ENCODE data around the gene MYO6. TPM values are rescaled to one million over a fixed set of nuclear protein-coding genes. Genes with fewer than 3 reads are reported as not detected.

The MYO6 gene
- total RNA-seq, 1 donor from 2014 or later = 135 TPM

DNA sequence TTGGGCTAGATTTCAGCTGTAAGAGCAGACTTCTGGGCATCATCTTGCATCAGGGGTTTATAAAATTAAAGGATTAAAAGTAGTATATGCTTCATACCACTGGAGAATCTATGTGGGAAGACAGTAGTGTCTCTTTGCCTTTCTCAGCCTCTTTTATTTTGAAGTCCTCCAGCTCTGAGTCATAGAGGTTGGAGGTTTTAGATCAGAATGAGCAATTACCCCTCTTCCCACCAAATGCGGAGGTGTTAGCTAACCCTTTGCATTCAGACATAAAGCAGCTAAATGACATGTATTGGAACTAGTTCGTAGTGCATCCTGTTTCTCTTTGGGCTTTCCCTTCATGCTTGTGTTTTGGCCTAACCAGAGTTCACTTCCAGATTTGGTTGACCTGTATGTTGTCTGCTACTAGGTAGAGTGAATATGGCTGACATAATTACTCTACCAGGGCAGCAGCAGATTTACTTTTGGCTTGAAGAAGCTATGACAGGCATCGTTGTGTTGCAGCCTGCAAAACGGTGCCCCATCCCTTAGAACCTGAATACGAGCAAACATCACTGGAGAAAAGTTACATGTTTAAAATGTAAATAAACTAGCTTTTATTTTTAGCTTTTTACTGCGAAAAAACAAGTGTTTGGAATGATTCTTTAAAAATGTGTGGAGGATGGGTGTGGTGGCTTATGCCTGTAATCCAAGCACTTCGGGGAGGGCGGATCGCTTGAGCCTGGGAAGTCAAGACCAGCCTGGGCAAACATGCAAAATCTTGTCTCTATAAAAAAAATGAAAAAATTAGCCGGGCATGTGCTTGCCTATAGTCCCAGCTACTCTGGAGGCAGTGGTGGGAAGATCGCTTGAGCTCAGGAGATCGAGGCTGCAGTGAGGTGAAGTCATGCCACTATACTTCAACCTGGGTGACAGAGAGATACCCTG is 82.2 kb downstream of the MYO6 start:
- no peak for DNase-seq (ENCODE audit: low spot score)
- Mint-ChIP-seq H3K36me3 (ENCODE audit: low read depth, unreplicated experiment) (peaks cover 22% of the 10 kb centered on the region), H3K4me1 (ENCODE audit: unreplicated experiment) (no peaks in the 10 kb centered on the region), H3K9me3 (ENCODE audit: unreplicated experiment) (no peaks in the 10 kb centered on the region), H3K4me3 (ENCODE audit: unreplicated experiment) (no peak overlapping the region), H3K27me3 (ENCODE audit: unreplicated experiment) (no peaks in the 10 kb centered on the region), H3K27ac (ENCODE audit: unreplicated experiment) (no peak overlapping the region)
- TF ChIP-seq, protein P1, sequence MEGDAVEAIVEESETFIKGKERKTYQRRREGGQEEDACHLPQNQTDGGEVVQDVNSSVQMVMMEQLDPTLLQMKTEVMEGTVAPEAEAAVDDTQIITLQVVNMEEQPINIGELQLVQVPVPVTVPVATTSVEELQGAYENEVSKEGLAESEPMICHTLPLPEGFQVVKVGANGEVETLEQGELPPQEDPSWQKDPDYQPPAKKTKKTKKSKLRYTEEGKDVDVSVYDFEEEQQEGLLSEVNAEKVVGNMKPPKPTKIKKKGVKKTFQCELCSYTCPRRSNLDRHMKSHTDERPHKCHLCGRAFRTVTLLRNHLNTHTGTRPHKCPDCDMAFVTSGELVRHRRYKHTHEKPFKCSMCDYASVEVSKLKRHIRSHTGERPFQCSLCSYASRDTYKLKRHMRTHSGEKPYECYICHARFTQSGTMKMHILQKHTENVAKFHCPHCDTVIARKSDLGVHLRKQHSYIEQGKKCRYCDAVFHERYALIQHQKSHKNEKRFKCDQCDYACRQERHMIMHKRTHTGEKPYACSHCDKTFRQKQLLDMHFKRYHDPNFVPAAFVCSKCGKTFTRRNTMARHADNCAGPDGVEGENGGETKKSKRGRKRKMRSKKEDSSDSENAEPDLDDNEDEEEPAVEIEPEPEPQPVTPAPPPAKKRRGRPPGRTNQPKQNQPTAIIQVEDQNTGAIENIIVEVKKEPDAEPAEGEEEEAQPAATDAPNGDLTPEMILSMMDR (IDR thresholded peaks at IDR 0.05; ENCODE audit: unreplicated experiment) = no peak

DNA sequence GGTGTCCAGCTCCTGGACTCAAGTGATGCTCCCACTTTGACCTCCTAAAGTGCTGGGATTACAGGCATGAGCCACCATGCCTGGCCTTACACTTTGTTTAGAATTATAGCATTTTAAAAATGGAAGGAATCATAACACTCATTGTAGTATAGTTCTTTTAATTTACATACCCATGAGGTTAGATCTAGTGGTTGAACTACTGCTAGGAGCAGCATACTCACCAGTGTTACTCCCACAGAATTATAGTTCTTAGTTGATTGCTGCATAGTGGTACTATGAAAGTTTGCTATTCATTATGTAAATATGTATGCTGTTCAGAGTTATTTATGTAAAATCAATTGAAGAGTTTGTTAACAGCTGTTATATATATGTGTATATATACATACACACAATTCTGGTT is 85.4 kb downstream of the MYO6 start:
- Mint-ChIP-seq H3K9me3 (ENCODE audit: unreplicated experiment) (no peaks in the 10 kb centered on the region), H3K27ac (ENCODE audit: unreplicated experiment) (no peak overlapping the region), H3K27me3 (ENCODE audit: unreplicated experiment) (no peaks in the 10 kb centered on the region), H3K4me3 (ENCODE audit: unreplicated experiment) (no peak overlapping the region), H3K4me1 (ENCODE audit: unreplicated experiment) (no peaks in the 10 kb centered on the region), H3K36me3 (ENCODE audit: low read depth, unreplicated experiment) (peaks cover 26% of the 10 kb centered on the region)
- TF ChIP-seq, protein P1 (IDR thresholded peaks at IDR 0.05; ENCODE audit: unreplicated experiment) = no peak
- no peak for DNase-seq (ENCODE audit: low spot score)

DNA sequence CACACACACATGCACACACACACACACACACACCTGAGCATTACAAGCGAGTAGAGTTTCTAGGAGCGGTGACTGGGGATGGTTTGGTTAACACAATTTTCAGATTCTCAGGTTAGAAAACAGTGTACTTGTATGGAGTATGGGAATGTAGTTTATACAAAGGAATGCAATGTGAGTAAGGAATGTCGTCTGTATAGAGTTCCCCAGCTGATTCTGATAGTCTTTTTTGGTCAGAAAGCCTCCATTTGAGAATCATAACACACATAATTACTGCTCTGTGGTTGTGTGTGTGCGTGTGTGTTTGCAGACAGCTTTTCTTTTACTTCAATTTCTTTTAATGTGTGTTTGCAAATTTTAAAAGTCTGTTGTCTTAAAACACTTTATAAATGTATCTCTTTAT is 93.2 kb downstream of the MYO6 start:
- Mint-ChIP-seq H3K36me3 (ENCODE audit: low read depth, unreplicated experiment) (peaks cover 4% of the 10 kb centered on the region), H3K9me3 (ENCODE audit: unreplicated experiment) (no peaks in the 10 kb centered on the region), H3K27ac (ENCODE audit: unreplicated experiment) (peak overlapping the region; percentile 94), H3K27me3 (ENCODE audit: unreplicated experiment) (peaks cover 1% of the 10 kb centered on the region), H3K4me1 (ENCODE audit: unreplicated experiment) (peaks cover 25% of the 10 kb centered on the region), H3K4me3 (ENCODE audit: unreplicated experiment) (no peak overlapping the region)
- DNase-seq (ENCODE audit: low spot score) = no peak
- TF ChIP-seq, protein P1 (IDR thresholded peaks at IDR 0.05; ENCODE audit: unreplicated experiment) = no peak

DNA sequence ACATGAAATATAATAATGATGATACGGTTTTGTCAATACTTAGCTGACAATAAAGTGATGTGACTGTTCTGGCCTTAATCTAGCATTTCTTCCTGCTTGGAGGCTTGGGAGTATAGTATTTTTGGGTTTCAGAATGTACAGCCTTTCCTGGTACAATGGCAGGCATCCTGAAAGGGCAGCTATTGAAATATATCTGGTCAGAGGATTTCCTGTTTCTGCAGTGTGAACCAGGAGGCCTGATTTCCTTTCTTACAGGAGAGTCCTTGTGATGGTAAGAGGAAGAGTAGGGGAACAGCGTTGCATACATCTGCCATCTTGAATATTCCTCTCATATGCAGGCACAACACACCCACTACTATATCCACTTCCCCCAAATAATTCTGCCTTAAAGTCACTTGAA is 93.7 kb downstream of the MYO6 start:
- peaks cover 4% of the 10 kb centered on the region for H3K36me3 Mint-ChIP-seq (ENCODE audit: low read depth, unreplicated experiment)
- peaks cover 25% of the 10 kb centered on the region for H3K4me1 Mint-ChIP-seq (ENCODE audit: unreplicated experiment)
- peak; percentile 8 for DNase-seq (ENCODE audit: low spot score)
- peak overlapping the region; percentile 47 for H3K4me3 Mint-ChIP-seq (ENCODE audit: unreplicated experiment)
- TF ChIP-seq, protein P1 (IDR thresholded peaks at IDR 0.05; ENCODE audit: unreplicated experiment) = no peak
- H3K9me3 Mint-ChIP-seq (ENCODE audit: unreplicated experiment) = no peaks in the 10 kb centered on the region
- peak overlapping the region; percentile 94 for H3K27ac Mint-ChIP-seq (ENCODE audit: unreplicated experiment)
- peaks cover 1% of the 10 kb centered on the region for H3K27me3 Mint-ChIP-seq (ENCODE audit: unreplicated experiment)

DNA sequence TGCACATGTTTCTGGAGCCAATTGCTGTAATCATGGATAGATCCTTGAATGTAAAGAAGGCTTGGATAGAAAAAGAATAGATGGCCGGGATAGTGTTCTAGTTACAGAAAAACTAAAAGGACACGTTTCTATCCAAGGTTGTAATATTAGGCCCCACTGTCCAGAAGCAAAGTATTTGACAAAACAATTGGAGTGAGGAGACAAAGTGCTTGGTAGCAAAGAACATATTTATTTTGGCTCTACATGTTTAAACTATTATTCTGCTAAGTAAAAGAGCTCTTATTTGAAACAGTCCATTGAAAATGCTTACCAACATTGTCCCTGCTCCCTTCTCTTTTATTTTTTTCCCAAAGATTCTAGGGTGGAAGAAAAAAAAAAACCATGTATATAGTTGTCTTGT is 94.4 kb downstream of the MYO6 start:
- Mint-ChIP-seq H3K27me3 (ENCODE audit: unreplicated experiment) (peaks cover 1% of the 10 kb centered on the region), H3K4me1 (ENCODE audit: unreplicated experiment) (peaks cover 25% of the 10 kb centered on the region), H3K27ac (ENCODE audit: unreplicated experiment) (peak overlapping the region; percentile 94), H3K36me3 (ENCODE audit: low read depth, unreplicated experiment) (peaks cover 7% of the 10 kb centered on the region), H3K4me3 (ENCODE audit: unreplicated experiment) (no peak overlapping the region), H3K9me3 (ENCODE audit: unreplicated experiment) (no peaks in the 10 kb centered on the region)
- TF ChIP-seq, protein P1 (IDR thresholded peaks at IDR 0.05; ENCODE audit: unreplicated experiment) = no peak
- DNase-seq (ENCODE audit: low spot score) = no peak

Measured in endothelial cell (in vitro differentiated cells).